Measurements from ENCODE around the gene CBFA2T3.

DNA sequence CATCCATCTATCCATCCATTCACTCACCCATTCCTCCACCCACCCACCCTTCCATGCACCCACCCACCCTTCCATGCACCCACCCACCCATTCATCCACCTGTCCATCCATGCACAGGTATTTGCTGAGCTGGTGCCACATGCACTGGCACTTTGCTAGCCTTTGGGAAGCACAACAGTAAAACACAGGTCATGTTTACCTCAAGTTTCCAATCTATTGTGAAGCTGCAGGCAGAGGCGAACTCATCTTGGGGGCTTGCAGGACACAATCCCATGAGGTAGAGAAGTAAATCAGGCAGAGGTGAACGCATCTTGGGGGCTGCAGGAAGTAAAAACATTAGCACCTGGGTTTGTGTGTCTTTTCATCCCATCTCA is 35.6 kb upstream of the CBFA2T3 start:
- no peak for TF ChIP-seq CTCF (IDR thresholded peaks at IDR 0.05)
- TF ChIP-seq EZH2 (IDR thresholded peaks at IDR 0.05; ENCODE audit: borderline replicate concordance, insufficient read depth, low read depth, low read length, poor library complexity, severe bottlenecking): no peak

Data from B cell (primary cell).